A673 (cell line): ENCODE results near the gene MYO18B.

Experiments used
- EZH2 ChIP-seq: fragments of 200-600 bp; sonication (generic); IDR thresholded peaks from 2 replicates; pipeline ENCODE4 v1.6.1; 2017; ENCODE audit warnings: borderline replicate concordance, low read depth, mild to moderate bottlenecking, mixed read lengths, antibody characterized with exemption, low read length; ENCODE audit not compliant: poor library complexity, severe bottlenecking
- TF ChIP-seq, protein P1 (sequence below): fragments of 300-800, 200-600 bp; sonication (generic); conservative IDR thresholded peaks from 2 replicates; pipeline ENCODE4 v1.5.1; 2017; ENCODE audit warnings: low read depth, mild to moderate bottlenecking, antibody characterized with exemption, low read length, moderate library complexity, mixed read lengths

DNA sequence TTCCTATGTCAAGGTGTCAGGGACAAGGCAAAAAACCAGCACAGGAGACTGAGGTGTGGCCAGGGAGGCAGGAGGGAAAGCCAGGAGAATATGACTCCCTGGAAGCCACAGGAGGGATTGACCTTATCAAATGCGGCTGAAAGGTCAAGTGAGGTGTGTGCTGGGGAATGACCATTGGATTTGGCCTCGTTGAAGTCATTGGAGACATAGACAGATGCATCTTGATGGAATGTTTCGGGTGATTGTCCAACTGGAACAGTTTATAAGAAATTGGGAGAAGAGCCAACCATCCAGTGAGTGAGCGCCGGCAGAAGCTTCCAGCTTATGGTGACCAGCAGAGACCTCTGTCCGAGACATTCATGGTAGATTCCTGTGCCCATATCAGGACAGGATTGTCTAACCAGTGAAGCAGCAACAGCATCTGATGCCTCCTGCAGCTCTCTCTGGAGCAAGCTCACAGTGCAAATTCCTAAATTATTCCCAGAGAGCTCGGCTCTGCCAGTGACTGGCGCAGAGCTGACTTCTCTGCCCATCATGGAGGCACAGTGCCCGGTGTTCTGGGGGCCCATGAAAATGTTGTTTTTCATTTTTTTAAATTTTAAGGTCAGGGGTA lies 95.4 kb downstream of the MYO18B start:
- TF ChIP-seq, protein P1, sequence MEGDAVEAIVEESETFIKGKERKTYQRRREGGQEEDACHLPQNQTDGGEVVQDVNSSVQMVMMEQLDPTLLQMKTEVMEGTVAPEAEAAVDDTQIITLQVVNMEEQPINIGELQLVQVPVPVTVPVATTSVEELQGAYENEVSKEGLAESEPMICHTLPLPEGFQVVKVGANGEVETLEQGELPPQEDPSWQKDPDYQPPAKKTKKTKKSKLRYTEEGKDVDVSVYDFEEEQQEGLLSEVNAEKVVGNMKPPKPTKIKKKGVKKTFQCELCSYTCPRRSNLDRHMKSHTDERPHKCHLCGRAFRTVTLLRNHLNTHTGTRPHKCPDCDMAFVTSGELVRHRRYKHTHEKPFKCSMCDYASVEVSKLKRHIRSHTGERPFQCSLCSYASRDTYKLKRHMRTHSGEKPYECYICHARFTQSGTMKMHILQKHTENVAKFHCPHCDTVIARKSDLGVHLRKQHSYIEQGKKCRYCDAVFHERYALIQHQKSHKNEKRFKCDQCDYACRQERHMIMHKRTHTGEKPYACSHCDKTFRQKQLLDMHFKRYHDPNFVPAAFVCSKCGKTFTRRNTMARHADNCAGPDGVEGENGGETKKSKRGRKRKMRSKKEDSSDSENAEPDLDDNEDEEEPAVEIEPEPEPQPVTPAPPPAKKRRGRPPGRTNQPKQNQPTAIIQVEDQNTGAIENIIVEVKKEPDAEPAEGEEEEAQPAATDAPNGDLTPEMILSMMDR = no peak
- TF ChIP-seq EZH2 = no peak
